Left lung (tissue), 10 donors: Measurements from ENCODE around the gene SFXN4. TPM values are rescaled to one million over a fixed set of nuclear protein-coding genes. Genes with fewer than 3 reads are reported as not detected.
"Not testable (repeated sequence)": the region's sequence is repeated elsewhere in the genome, so short reads cannot be mapped to it uniquely, and the experiment has no call there.

Source experiments
- ATAC-seq: fragments of 200-7000 bp; cut with Tn5 transposase; one replicate; pipeline ENCODE4 v1.9.1; 2020; ENCODE audit warnings: moderate library complexity
- DNase-seq, 4 donors: peaks; one replicate each; pipeline ENCODE4 v3.0.0-alpha.2; 2013 to 2020
- H3K27ac ChIP-seq, 2 donors: fragments of 200-600 bp; sonication (generic) in 1 of 2; one replicate each; pipeline versions ENCODE4 v1.5.0 to v1.8.0; 2020 to 2021
- H3K27me3 ChIP-seq, 2 donors: fragments of 200-600 bp; sonication (generic) in 1 of 2; one replicate each; pipeline versions ENCODE4 v1.5.0 to v1.8.0; 2020 to 2021
- H3K36me3 ChIP-seq, 2 donors: fragments of 200-600 bp; sonication (generic) in 1 of 2; one replicate each; pipeline versions ENCODE4 v1.5.0 to v1.8.0; 2020 to 2021
- H3K4me1 ChIP-seq, 2 donors: fragments of 200-600 bp; one replicate each; pipeline ENCODE4 v1.8.0; 2021
- H3K4me3 ChIP-seq, 2 donors: fragments of 200-600 bp; sonication (generic) in 1 of 2; one replicate each; pipeline versions ENCODE4 v1.5.0 to v1.8.0; 2020 to 2021; ENCODE audit warnings: mild to moderate bottlenecking in 1 of 2
- H3K9me3 ChIP-seq, 2 donors: fragments of 200-600 bp; sonication (generic) in 1 of 2; one replicate each; pipeline versions ENCODE4 v1.5.0 to v1.8.0; 2020 to 2021
- CTCF ChIP-seq, 2 donors: fragments of 200-600 bp; sonication (generic) in 1 of 2; IDR thresholded peaks; one replicate each; pipeline versions ENCODE4 v1.5.0 to v1.8.0; 2021; ENCODE audit warnings: antibody characterized with exemption in 2 of 2
- intact Hi-C, 2 donors: fragments of 100-400 bp; cut with DNase I; formaldehyde crosslinking; loops; one replicate each; pipeline versions ENCODE4 v1.11.2 to v1.14.2; 2022
- polyA plus RNA-seq, 6 donors: library from polyadenylated mRNA; unstranded; fragments of 120-200 nt; gene quantifications; one replicate each; pipeline ENCODE4 v1.2.1, GENCODE V29; 2013; ENCODE audit not compliant: insufficient read length in 6 of 6
- total RNA-seq, 2 donors: library from RNA; stranded (reverse); fragmentation: NEBNext Ultra II Directional; extraction: Animal tissue kit (Norgen Biotek cat#: 25700); gene quantifications; one replicate each; pipeline ENCODE4 v1.2.1, GENCODE V29; 2021
- donor health status: DM: no; HTN: yes; CAD: no.
- donor health status: DM: no; HTN: no; CAD: no.

Gene SFXN4
- total and polyA plus RNA-seq, 8 donors = 13.2 to 34.2 (median 24.1) TPM

- Histone ChIP-seq H3K9me3 (no peaks in the 10 kb centered on the region), H3K36me3 (no peaks in the 10 kb centered on the region), H3K27me3 (no peaks in the 10 kb centered on the region), H3K27ac (no peak overlapping the region), H3K4me1 (no peaks in the 10 kb centered on the region), H3K4me3 (no peak overlapping the region)
- DNase-seq (no peak), ATAC-seq (no peak)
- intact Hi-C loops = no loop called here
- no peak for TF ChIP-seq CTCF (IDR thresholded peaks at IDR 0.05)
Measured at GRCh38 chr10:119191881-119192280, 26.4 kb upstream of the SFXN4 start.

GRCh38 chr10:119190954-119191785, 25.7 kb upstream of the SFXN4 start:
- no peak overlapping the region for H3K27ac ChIP-seq
- DNase-seq (no peak), ATAC-seq (no peak)
- no peak for TF ChIP-seq CTCF (IDR thresholded peaks at IDR 0.05)
- intact Hi-C loops = no loop called here
- no peaks in the 10 kb centered on the region for H3K9me3 ChIP-seq
- no peaks in the 10 kb centered on the region for H3K36me3 ChIP-seq
- H3K4me1 ChIP-seq = no peaks in the 10 kb centered on the region
- H3K4me3 ChIP-seq = no peak overlapping the region
- H3K27me3 ChIP-seq = no peaks in the 10 kb centered on the region

DNA sequence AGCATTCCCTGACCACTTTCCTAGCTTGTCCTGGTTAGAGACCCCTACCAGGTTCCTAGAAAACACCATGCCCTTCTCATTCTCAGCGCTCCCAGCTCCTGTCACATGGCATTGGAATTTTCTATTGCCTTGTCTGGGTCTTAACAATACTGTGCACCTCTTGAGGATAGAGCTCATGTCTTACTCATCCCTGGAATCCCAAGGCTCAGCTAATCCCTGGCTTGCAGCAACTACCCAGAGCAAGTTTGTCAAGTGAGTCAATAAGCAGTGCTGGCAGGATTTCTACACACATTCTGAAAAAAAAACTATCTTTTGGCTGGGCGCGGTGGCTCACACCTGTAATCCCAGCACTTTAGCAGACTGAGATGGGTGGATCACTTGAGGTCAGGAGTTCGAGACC, 24.8 kb upstream of the SFXN4 start:
- TF ChIP-seq CTCF (IDR thresholded peaks at IDR 0.05) = no peak

GRCh38 chr10:119189811-119190282, 24.3 kb upstream of the SFXN4 start:
- H3K27me3 ChIP-seq = no peaks in the 10 kb centered on the region
- no peak for DNase-seq
- H3K4me3 ChIP-seq = no peak overlapping the region
- intact Hi-C loops = no loop called here
- TF ChIP-seq CTCF (IDR thresholded peaks at IDR 0.05) = no peak
- no peak for ATAC-seq
- H3K36me3 ChIP-seq = no peaks in the 10 kb centered on the region
- no peak overlapping the region for H3K27ac ChIP-seq
- H3K9me3 ChIP-seq = no peaks in the 10 kb centered on the region
- H3K4me1 ChIP-seq = no peaks in the 10 kb centered on the region

More for the DNA sequence above, 24.8 kb upstream of the SFXN4 start:
- ATAC-seq (peak; percentile 27), DNase-seq (no peak)
- intact Hi-C loops = no loop called here
- H3K27ac ChIP-seq = no peak overlapping the region
- H3K9me3 ChIP-seq = no peaks in the 10 kb centered on the region
- no peaks in the 10 kb centered on the region for H3K27me3 ChIP-seq
- no peak overlapping the region for H3K4me3 ChIP-seq
- no peaks in the 10 kb centered on the region for H3K4me1 ChIP-seq
- H3K36me3 ChIP-seq = no peaks in the 10 kb centered on the region

DNA sequence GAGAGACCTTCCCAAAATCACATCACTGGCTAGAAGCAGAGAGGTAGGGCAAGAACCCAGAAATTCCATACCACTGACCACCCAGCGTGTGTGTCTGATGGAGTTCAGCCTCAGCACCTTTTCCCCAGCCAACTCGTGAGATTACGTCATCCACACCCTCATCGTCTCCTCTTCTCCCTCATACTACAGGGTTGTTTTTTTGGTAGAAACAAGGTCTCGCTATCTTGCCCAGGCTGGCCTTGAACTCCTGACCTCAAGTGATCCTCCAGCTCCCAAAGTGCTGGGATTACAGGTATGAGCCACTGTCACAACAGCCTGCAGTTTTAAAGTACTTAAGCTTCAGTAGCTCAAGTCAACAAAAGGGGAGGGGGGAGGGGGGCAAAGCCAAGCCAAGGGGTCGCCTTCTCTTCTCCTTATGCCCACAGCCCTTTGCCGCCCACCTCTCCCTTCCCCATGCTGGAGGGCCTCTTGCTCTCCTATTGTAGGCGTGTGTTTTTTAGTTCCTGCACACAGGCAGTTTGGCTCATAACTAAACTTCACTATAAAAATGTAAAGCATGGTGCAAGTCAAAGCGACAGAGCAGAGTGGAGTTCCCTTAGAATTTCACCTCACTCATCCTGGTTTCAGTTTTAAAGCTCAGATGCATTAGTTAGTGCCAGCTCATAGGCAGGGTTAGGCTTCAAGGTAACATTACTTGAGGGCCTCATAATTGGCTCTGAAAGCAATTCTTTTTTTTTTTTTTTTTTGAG, 18.3 kb upstream of the SFXN4 start:
- no peaks in the 10 kb centered on the region for H3K9me3 ChIP-seq
- no peak for TF ChIP-seq CTCF (IDR thresholded peaks at IDR 0.05)
- no peaks in the 10 kb centered on the region for H3K36me3 ChIP-seq
- no peaks in the 10 kb centered on the region for H3K27me3 ChIP-seq
- no peak for ATAC-seq
- no peak overlapping the region for H3K4me3 ChIP-seq
- DNase-seq = no peak
- intact Hi-C loops = no loop called here
- peaks cover 3% of the 10 kb centered on the region in 2 donors for H3K4me1 ChIP-seq
- H3K27ac ChIP-seq = no peak overlapping the region

GRCh38 chr10:119180850-119181400, 15.4 kb upstream of the SFXN4 start:
- ATAC-seq, H3K4me3 ChIP-seq, intact Hi-C loops, H3K27ac ChIP-seq, H3K9me3 ChIP-seq, DNase-seq, H3K27me3 ChIP-seq: not testable (repeated sequence)
- Histone ChIP-seq H3K4me1 (peaks cover 5 to 23% of the 10 kb centered on the region in 2 donors), H3K36me3 (peaks cover 0 to 10% of the 10 kb centered on the region in 2 donors)
